IMR-90 (cell line): ENCODE results near the gene KCNQ1. TPM values are rescaled to one million over a fixed set of nuclear protein-coding genes. Genes with fewer than 3 reads are reported as not detected.

Experiments
- ATAC-seq: fragments of 200-7000 bp; cut with Tn5 transposase; 2 replicates; pipeline ENCODE4 v1.9.1; 2020; ENCODE audit warnings: low read depth, mild to moderate bottlenecking, moderate library complexity
- BruUV-seq: library from RNA; stranded (reverse); fragments of 400-500 nt; replicated peaks from 2 replicates; lab custom pipeline; 2021; lab: Mats Ljungman, UMichigan
- CTCF ChIA-PET: fragments of 300-600 bp; formaldehyde crosslinking; extraction: SDS; loops from one replicate; lab custom pipeline; 2021; ENCODE audit warnings: antibody characterized with exemption; lab: Yijun Ruan, JAX
- POLR2A ChIA-PET: fragments of 300-600 bp; sonication (Branson Sonifier 250); formaldehyde crosslinking; loops from one replicate; lab custom pipeline; 2022; ENCODE audit warnings: antibody characterized with exemption; ENCODE audit not compliant: unreplicated experiment; lab: Charles Lee
- DNase-seq: peaks from one replicate; pipeline ENCODE4 v3.0.0; 2013
- H2AFZ ChIP-seq: replicated peaks from 2 replicates; pipeline ENCODE3; 2013; ENCODE audit warnings: low read length, mild to moderate bottlenecking; ENCODE audit not compliant: poor library complexity
- H2AK5ac ChIP-seq: 2 replicates; pipeline ENCODE4 v1.6.1; 2013; ENCODE audit warnings: low read depth, low read length, inconsistent platforms
- H2AK9ac ChIP-seq: replicated peaks from 2 replicates; pipeline ENCODE3; 2013; ENCODE audit warnings: mild to moderate bottlenecking, low read depth, low read length, moderate library complexity; ENCODE audit not compliant: poor library complexity
- H2BK120ac ChIP-seq: 2 replicates; pipeline ENCODE4 v1.6.1; 2013; ENCODE audit warnings: low read depth, low read length, inconsistent platforms
- H2BK15ac ChIP-seq: 3 replicates; pipeline ENCODE4 v1.6.1; 2013; ENCODE audit warnings: low read depth, low read length, inconsistent platforms
- H2BK20ac ChIP-seq: 2 replicates; pipeline ENCODE4 v1.6.1; 2013; ENCODE audit warnings: low read depth, mild to moderate bottlenecking, inconsistent platforms, low read length, moderate library complexity
- H2BK5ac ChIP-seq: 2 replicates; pipeline ENCODE4 v1.6.1; 2013; ENCODE audit warnings: mild to moderate bottlenecking, low read depth, low read length, inconsistent platforms; ENCODE audit not compliant: poor library complexity, severe bottlenecking
- H3K14ac ChIP-seq: replicated peaks from 2 replicates; pipeline ENCODE4 v1.6.1; 2013; ENCODE audit warnings: low read depth, low read length, inconsistent platforms
- H3K18ac ChIP-seq: 2 replicates; pipeline ENCODE4 v1.6.1; 2013; ENCODE audit warnings: low read depth, low read length, control low read depth
- H3K23ac ChIP-seq: 2 replicates; pipeline ENCODE4 v1.6.1; 2013; ENCODE audit warnings: low read depth, low read length, inconsistent platforms
- H3K27ac ChIP-seq: 2 replicates; pipeline ENCODE4 v1.5.1; 2013; ENCODE audit warnings: mild to moderate bottlenecking, control low read depth, low read length; ENCODE audit not compliant: insufficient read depth
- H3K27me3 ChIP-seq: 2 replicates; pipeline ENCODE4 v1.6.1; 2013; ENCODE audit warnings: low read length; ENCODE audit not compliant: control insufficient read depth, insufficient read depth
- H3K36me3 ChIP-seq: 2 replicates; pipeline ENCODE4 v1.6.1; 2013; ENCODE audit warnings: low read length, mixed read lengths; ENCODE audit not compliant: control insufficient read depth, insufficient read depth
- H3K4ac ChIP-seq: 2 replicates; pipeline ENCODE4 v1.6.1; 2013; ENCODE audit warnings: low read depth, low read length, inconsistent platforms
- H3K4me1 ChIP-seq: 2 replicates; pipeline ENCODE4 v1.6.1; 2013; ENCODE audit warnings: low read length, mixed read lengths; ENCODE audit not compliant: control insufficient read depth, insufficient read depth
- H3K4me2 ChIP-seq: 2 replicates; pipeline ENCODE4 v1.6.1; 2013; ENCODE audit warnings: low read depth, mild to moderate bottlenecking, control low read depth, low read length, moderate library complexity
- H3K4me3 ChIP-seq: 2 replicates; pipeline ENCODE4 v1.5.1; 2013; ENCODE audit warnings: low read depth, mild to moderate bottlenecking, control low read depth, low read length, moderate library complexity; ENCODE audit not compliant: insufficient read depth
- H3K56ac ChIP-seq: 2 replicates; pipeline ENCODE4 v1.6.1; 2013; ENCODE audit warnings: low read length, inconsistent platforms; ENCODE audit not compliant: insufficient read depth; ENCODE audit errors: extremely low read depth
- H3K79me1 ChIP-seq, 2 experiments: 2 replicates each; pipeline ENCODE4 v1.6.1; 2013; ENCODE audit warnings: low read length in 2 of 2, inconsistent platforms in 1 of 2, low read depth in 1 of 2
- H3K9ac ChIP-seq: 2 replicates; pipeline ENCODE4 v1.6.1; 2013; ENCODE audit warnings: low read depth, low read length, control low read depth
- H3K9me1 ChIP-seq: 2 replicates; pipeline ENCODE4 v1.6.1; 2013; ENCODE audit warnings: low read length, inconsistent platforms; ENCODE audit not compliant: insufficient read depth
- H3K9me3 ChIP-seq: 2 replicates; pipeline ENCODE4 v1.6.1; 2013; ENCODE audit warnings: low read length; ENCODE audit not compliant: control insufficient read depth, insufficient read depth
- H4K20me1 ChIP-seq: 2 replicates; pipeline ENCODE4 v1.6.1; 2013; ENCODE audit warnings: low read length, inconsistent platforms; ENCODE audit not compliant: insufficient read depth
- H4K5ac ChIP-seq: 2 replicates; pipeline ENCODE4 v1.6.1; 2013; ENCODE audit warnings: mild to moderate bottlenecking, low read depth, low read length, control low read depth
- H4K8ac ChIP-seq, 2 experiments: 2 replicates each; pipeline ENCODE4 v1.6.1; 2013; ENCODE audit warnings: low read depth in 2 of 2, low read length in 2 of 2, control low read depth in 1 of 2, inconsistent platforms in 1 of 2
- H4K91ac ChIP-seq: 2 replicates; pipeline ENCODE4 v1.6.1; 2013; ENCODE audit warnings: low read depth, low read length, inconsistent platforms; ENCODE audit not compliant: insufficient read depth
- CHD1 ChIP-seq: IDR thresholded peaks from 2 replicates; pipeline ENCODE4 v1.6.1; 2012; ENCODE audit warnings: low read depth, low read length, improper control_type of control experiment
- MAZ ChIP-seq: IDR thresholded peaks from 2 replicates; pipeline ENCODE4 v1.6.1; 2012; ENCODE audit warnings: low read depth, mild to moderate bottlenecking, low read length, improper control_type of control experiment, moderate library complexity, borderline replicate concordance
- MXI1 ChIP-seq: IDR thresholded peaks from 2 replicates; pipeline ENCODE4 v1.6.1; 2012; ENCODE audit warnings: low read depth, mild to moderate bottlenecking, low read length, moderate library complexity, borderline replicate concordance
- RAD21 ChIP-seq: IDR thresholded peaks from 2 replicates; pipeline ENCODE4 v1.6.1; 2012; ENCODE audit warnings: low read length, improper control_type of control experiment
- RCOR1 ChIP-seq: IDR thresholded peaks from 2 replicates; pipeline ENCODE4 v1.6.1; 2012; ENCODE audit warnings: mild to moderate bottlenecking, low read length, improper control_type of control experiment; ENCODE audit not compliant: insufficient replicate concordance
- WGBS, 2 experiments: methylation state at CpG; one replicate each; pipeline versions ENCODE4 v1.1.5 to v1.1.7; 2013; ENCODE audit warnings: missing lambda C conversion rate in 2 of 2; ENCODE audit not compliant: insufficient read length in 1 of 2; ENCODE audit errors: extremely low coverage in 2 of 2; 5-methylcytosine and 5-hydroxymethylcytosine counted together
- dilution Hi-C: fragments of 300-500 bp; cut with HindIII; formaldehyde crosslinking; loops from one replicate; pipeline ENCODE4 v1.14.3; 2018; ENCODE audit warnings: low sequenced_read_pairs; ENCODE audit not compliant: unreplicated experiment
- in situ Hi-C: fragments of 300-500 bp; cut with MboI; formaldehyde crosslinking; loops from 3 replicates; pipeline ENCODE4 v1.14.3; 2019; ENCODE audit warnings: low sequenced_read_pairs, inconsistent platforms, mixed read lengths
- intact Hi-C: fragments of 100-400 bp; cut with micrococcal nuclease; formaldehyde crosslinking; loops from 2 replicates; pipeline ENCODE4 v1.10.0; 2022
- polyA plus RNA-seq, 3 experiments: library from polyadenylated mRNA; depleted of rRNA; stranded (reverse); fragments of >200 nt; gene quantifications; 2 replicates each; pipeline ENCODE4 v1.2.3, GENCODE V29; 2012; ENCODE audit warnings: low replicate concordance in 1 of 3
- total RNA-seq: library from RNA; depleted of rRNA; stranded (reverse); fragments of >200 nt; gene quantifications from 2 replicates; pipeline ENCODE4 v1.2.3, GENCODE V29; 2012
- TF ChIP-seq, protein P1 (sequence below): conservative IDR thresholded peaks from 2 replicates; pipeline ENCODE4 v1.5.1; 2012; ENCODE audit warnings: mild to moderate bottlenecking, low read depth, low read length, improper control_type of control experiment
- TF ChIP-seq, protein P2 (sequence below): fragments of 150-350 bp; IDR thresholded peaks from 2 replicates; pipeline ENCODE4 v1.6.1; 2017; ENCODE audit warnings: mild to moderate bottlenecking, antibody characterized with exemption, low read length, low read depth

KCNQ1 gene
- total and polyA plus RNA-seq, 2 of the 4 experiments (the other 2 are of a cell fraction), result 0.07 TPM; not detected in 1

DNA sequence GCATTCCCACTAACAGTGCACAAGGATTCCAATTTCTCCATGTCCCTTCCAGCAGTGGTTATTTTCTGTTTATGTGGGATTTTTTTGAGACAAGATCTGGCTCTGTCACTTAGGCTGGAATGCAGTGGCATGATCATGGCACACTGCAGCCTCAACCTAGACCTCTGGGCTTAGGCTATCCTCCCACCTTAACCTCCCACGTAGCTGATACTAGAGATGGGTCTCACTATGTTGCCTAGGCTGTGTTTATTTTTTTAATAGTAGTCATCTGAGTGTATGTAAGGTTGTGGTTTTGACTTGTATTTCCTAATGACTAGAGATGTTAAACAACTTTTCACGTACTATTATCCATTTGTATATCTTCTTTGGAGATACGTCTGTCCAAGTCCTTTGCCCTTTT lies 180.4 kb downstream of the KCNQ1 start:
- ChIA-PET POLR2A (no interaction called here), CTCF (no interaction called here)
- Histone ChIP-seq H2BK5ac (no peak overlapping the region), H3K18ac (no peak overlapping the region), H2AK9ac (no peak overlapping the region), H2BK15ac (no peak overlapping the region), H3K27ac (no peak overlapping the region), H3K4me2 (no peak overlapping the region), H3K9ac (no peak overlapping the region), H2BK20ac (no peak overlapping the region), H3K36me3 (no peaks in the 10 kb centered on the region), H3K4me3 (no peak overlapping the region), H3K4ac (no peak overlapping the region), H2AFZ (no peak overlapping the region), H4K91ac (no peak overlapping the region), H2BK120ac (no peak overlapping the region), H3K56ac (no peak overlapping the region), H3K27me3 (no peaks in the 10 kb centered on the region; the same call in 1 of the 2 replicates), H3K4me1 (no peaks in the 10 kb centered on the region), H4K8ac (no peak overlapping the region), H3K9me3 (peaks cover 23% of the 10 kb centered on the region), H4K5ac (no peak overlapping the region), H2AK5ac (no peak overlapping the region), H3K9me1 (no peaks in the 10 kb centered on the region), H4K20me1 (no peaks in the 10 kb centered on the region), H3K14ac (no peak overlapping the region), H3K79me1 (no peaks in the 10 kb centered on the region), H3K23ac (no peak overlapping the region)
- dilution Hi-C loops, result no loop called here
- WGBS, 2 experiments, result no CpG with 5 or more reads among the region's 3 CpGs
- intact Hi-C loops, result no loop called here
- ATAC-seq (peak; percentile 44; the same call in 1 of the 2 replicates), DNase-seq (peak; percentile 12)
- no TSS peak for BruUV-seq
- TF ChIP-seq MAZ, result no peak
- TF ChIP-seq, protein P1, sequence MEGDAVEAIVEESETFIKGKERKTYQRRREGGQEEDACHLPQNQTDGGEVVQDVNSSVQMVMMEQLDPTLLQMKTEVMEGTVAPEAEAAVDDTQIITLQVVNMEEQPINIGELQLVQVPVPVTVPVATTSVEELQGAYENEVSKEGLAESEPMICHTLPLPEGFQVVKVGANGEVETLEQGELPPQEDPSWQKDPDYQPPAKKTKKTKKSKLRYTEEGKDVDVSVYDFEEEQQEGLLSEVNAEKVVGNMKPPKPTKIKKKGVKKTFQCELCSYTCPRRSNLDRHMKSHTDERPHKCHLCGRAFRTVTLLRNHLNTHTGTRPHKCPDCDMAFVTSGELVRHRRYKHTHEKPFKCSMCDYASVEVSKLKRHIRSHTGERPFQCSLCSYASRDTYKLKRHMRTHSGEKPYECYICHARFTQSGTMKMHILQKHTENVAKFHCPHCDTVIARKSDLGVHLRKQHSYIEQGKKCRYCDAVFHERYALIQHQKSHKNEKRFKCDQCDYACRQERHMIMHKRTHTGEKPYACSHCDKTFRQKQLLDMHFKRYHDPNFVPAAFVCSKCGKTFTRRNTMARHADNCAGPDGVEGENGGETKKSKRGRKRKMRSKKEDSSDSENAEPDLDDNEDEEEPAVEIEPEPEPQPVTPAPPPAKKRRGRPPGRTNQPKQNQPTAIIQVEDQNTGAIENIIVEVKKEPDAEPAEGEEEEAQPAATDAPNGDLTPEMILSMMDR, result no peak
- TF ChIP-seq MXI1, result no peak
- TF ChIP-seq CHD1, result no peak
- no peak for TF ChIP-seq RCOR1
- TF ChIP-seq, protein P2, sequence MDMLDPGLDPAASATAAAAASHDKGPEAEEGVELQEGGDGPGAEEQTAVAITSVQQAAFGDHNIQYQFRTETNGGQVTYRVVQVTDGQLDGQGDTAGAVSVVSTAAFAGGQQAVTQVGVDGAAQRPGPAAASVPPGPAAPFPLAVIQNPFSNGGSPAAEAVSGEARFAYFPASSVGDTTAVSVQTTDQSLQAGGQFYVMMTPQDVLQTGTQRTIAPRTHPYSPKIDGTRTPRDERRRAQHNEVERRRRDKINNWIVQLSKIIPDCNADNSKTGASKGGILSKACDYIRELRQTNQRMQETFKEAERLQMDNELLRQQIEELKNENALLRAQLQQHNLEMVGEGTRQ, result no peak
- no peak for TF ChIP-seq RAD21
- in situ Hi-C loops, result no loop called here
